ENCODE results near the gene TRIM71. TPM values are rescaled to one million over a fixed set of nuclear protein-coding genes. Genes with fewer than 3 reads are reported as not detected.

The TRIM71 gene
- total and polyA plus RNA-seq, 12 donors = 0.07 TPM; not detected in 11

- no peaks in the 10 kb centered on the region for H3K36me3 ChIP-seq
- H3K9me3 ChIP-seq = no peaks in the 10 kb centered on the region
- no peak for TF ChIP-seq CTCF (IDR thresholded peaks at IDR 0.05)
- ATAC-seq (no peak), DNase-seq (no peak)
- WGBS, 2 donors = 87 to 89% methylated on average over 7 of the region's 7 CpGs
- H3K4me3 ChIP-seq = no peak overlapping the region
- peaks cover 0 to 11% (median 0%) of the 10 kb centered on the region in 7 donors for H3K27me3 ChIP-seq
- intact Hi-C loops (cut with DNase I) = no loop called here
- H3K4me1 ChIP-seq = peaks cover 0 to 7% (median 0%) of the 10 kb centered on the region in 9 donors
- no peak overlapping the region for H3K27ac ChIP-seq
Measured at GRCh38 chr3:32871273-32871672, 53.5 kb downstream of the TRIM71 start.

GRCh38 chr3:32872487-32873382 lies 54.9 kb downstream of the TRIM71 start:
- ATAC-seq (no peak), DNase-seq (no peak)
- peaks cover 0 to 23% (median 0%) of the 10 kb centered on the region in 7 donors for H3K27me3 ChIP-seq
- H3K4me1 ChIP-seq = peaks cover 0 to 7% (median 0%) of the 10 kb centered on the region in 9 donors
- no peak overlapping the region for H3K27ac ChIP-seq
- TF ChIP-seq CTCF (IDR thresholded peaks at IDR 0.05) = no peak
- H3K36me3 ChIP-seq = no peaks in the 10 kb centered on the region
- H3K9me3 ChIP-seq = no peaks in the 10 kb centered on the region
- WGBS, 2 donors = 56 to 58% methylated on average over 6 of the region's 6 CpGs
- H3K4me3 ChIP-seq = no peak overlapping the region
- intact Hi-C loops (cut with DNase I) = no loop called here

GRCh38 chr3:32873531-32874130 lies 55.8 kb downstream of the TRIM71 start:
- WGBS, 2 donors = 70 to 75% methylated on average over 12 of the region's 12 CpGs
- no peak for DNase-seq
- TF ChIP-seq CTCF (IDR thresholded peaks at IDR 0.05) = no peak
- intact Hi-C loops (cut with DNase I) = no loop called here
- peaks cover 0 to 24% (median 0%) of the 10 kb centered on the region in 7 donors for H3K27me3 ChIP-seq
- H3K4me1 ChIP-seq = peaks cover 0 to 7% (median 0%) of the 10 kb centered on the region in 9 donors
- H3K36me3 ChIP-seq = no peaks in the 10 kb centered on the region
- ATAC-seq = peak in 1 of 8 donors; percentile 26
- H3K4me3 ChIP-seq = no peak overlapping the region
- H3K27ac ChIP-seq = no peak overlapping the region
- no peaks in the 10 kb centered on the region for H3K9me3 ChIP-seq

GRCh38 chr3:32876920-32877319 lies 59.1 kb downstream of the TRIM71 start:
- no peak for TF ChIP-seq CTCF (IDR thresholded peaks at IDR 0.05)
- no peak for ATAC-seq

More at GRCh38 chr3:32876920-32877319, 59.1 kb downstream of the TRIM71 start:
- Histone ChIP-seq H3K9me3 (no peaks in the 10 kb centered on the region), H3K27ac (no peak overlapping the region), H3K4me1 (peaks cover 0 to 7% (median 0%) of the 10 kb centered on the region in 9 donors), H3K36me3 (no peaks in the 10 kb centered on the region), H3K4me3 (no peak overlapping the region), H3K27me3 (peaks cover 0 to 16% (median 0%) of the 10 kb centered on the region in 7 donors)
- intact Hi-C loops (cut with DNase I) = no loop called here
- no peak for DNase-seq
- WGBS, 2 donors = 91 to 97% methylated on average over 5 of the region's 5 CpGs

Data from heart right ventricle (tissue), 16 donors.